ENCODE results near the gene XYLT1. TPM values are rescaled to one million over a fixed set of nuclear protein-coding genes. Genes with fewer than 3 reads are reported as not detected.
"Not testable (repeated sequence)": the region's sequence is repeated elsewhere in the genome, so short reads cannot be mapped to it uniquely, and the experiment has no call there.

The XYLT1 gene
- total RNA-seq, 1 experiment from 2014 or later = 1.7 TPM

DNA sequence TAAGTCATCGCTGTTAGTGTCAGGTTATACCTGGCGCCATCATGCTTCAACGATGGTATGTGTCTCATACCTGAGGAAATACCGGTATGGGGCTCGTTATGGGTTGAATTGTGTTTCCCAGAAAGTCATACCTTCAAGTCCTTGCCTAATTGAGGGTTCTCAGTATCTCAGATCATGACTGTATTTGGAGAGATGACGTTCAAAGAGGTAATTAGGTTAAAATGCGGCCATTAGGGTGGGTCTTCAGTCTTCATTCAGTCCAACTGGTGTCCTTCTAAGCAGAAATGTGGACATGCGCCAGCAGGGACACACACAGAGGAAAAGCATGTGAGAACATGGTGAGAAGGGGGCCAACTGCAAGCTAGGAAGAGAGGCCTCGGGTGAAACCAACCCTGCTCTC lies 37.5 kb upstream of the XYLT1 start:
- no TSS peak for BruUV-seq (replicated peaks)
- H3K27ac ChIP-seq = no peak overlapping the region
- no peaks in the 10 kb centered on the region for H3K36me3 ChIP-seq (ENCODE audit: low read depth)
- POLR2A ChIA-PET (ENCODE audit: unreplicated experiment) = no interaction called here
- no peaks in the 10 kb centered on the region for H3K9me2 ChIP-seq (ENCODE audit: insufficient read depth)
- no peak overlapping the region for H3K4me3 ChIP-seq
- no peaks in the 10 kb centered on the region for H3K27me3 ChIP-seq (ENCODE audit: insufficient read depth, low read depth)
- H4K20me1 ChIP-seq (ENCODE audit: insufficient read depth) = no peaks in the 10 kb centered on the region
- intact Hi-C loops (cut with micrococcal nuclease; ENCODE audit: unreplicated experiment) = no loop called here
- H3K4me2 ChIP-seq = no peak overlapping the region
- TF ChIP-seq EZH2 (IDR thresholded peaks at IDR 0.05; ENCODE audit: low read depth) (no peak), CTCF (conservative IDR thresholded peaks at IDR 0.05) (no peak)
- H3K4me1 ChIP-seq (replicated peaks; ENCODE audit: insufficient read depth) = no peaks in the 10 kb centered on the region
- H2AFZ ChIP-seq = no peak overlapping the region
- no peaks in the 10 kb centered on the region for H3F3A ChIP-seq (ENCODE audit: insufficient read depth, low read depth)
- no peaks in the 10 kb centered on the region for H3K79me2 ChIP-seq (ENCODE audit: low read depth)
- DNase-seq = no peak
- CTCF ChIA-PET = no interaction called here
- H3K9me3 ChIP-seq (ENCODE audit: insufficient read depth, low read depth) = no peaks in the 10 kb centered on the region

GRCh38 chr16:17507516-17507915 lies 36.8 kb upstream of the XYLT1 start:
- POLR2A ChIA-PET (ENCODE audit: unreplicated experiment); CTCF ChIA-PET; intact Hi-C loops (cut with micrococcal nuclease; ENCODE audit: unreplicated experiment); H2AFZ ChIP-seq; BruUV-seq (replicated peaks); DNase-seq; H4K20me1 ChIP-seq (ENCODE audit: insufficient read depth); H3K4me3 ChIP-seq; H3K79me2 ChIP-seq (ENCODE audit: low read depth); H3K27ac ChIP-seq; H3K27me3 ChIP-seq (ENCODE audit: insufficient read depth, low read depth); H3K9me2 ChIP-seq (ENCODE audit: insufficient read depth); H3F3A ChIP-seq (ENCODE audit: insufficient read depth, low read depth); H3K4me1 ChIP-seq (replicated peaks; ENCODE audit: insufficient read depth); H3K9me3 ChIP-seq (ENCODE audit: insufficient read depth, low read depth); H3K4me2 ChIP-seq; H3K36me3 ChIP-seq (ENCODE audit: low read depth): not testable (repeated sequence)

DNA sequence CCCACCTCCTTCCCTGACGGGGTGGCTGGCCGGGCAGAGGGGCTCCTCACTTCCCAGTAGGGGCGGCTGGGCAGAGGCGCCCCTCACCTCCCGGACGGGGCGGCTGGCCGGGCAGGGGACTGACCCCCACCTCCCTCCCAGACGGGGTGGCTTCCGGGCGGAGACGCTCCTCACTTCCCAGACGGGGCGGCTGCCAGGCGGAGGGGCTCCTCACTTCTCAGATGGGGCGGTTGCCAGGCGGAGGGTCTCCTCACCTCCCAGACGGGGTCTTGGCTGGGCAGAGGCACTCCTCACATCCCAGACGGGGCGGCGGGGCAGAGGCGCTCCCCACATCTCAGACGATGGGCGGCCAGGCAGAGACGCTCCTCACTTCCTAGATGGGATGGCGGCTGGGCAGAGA lies 35.1 kb upstream of the XYLT1 start:
- H3K4me3 ChIP-seq; H3K4me1 ChIP-seq (replicated peaks; ENCODE audit: insufficient read depth); H4K20me1 ChIP-seq (ENCODE audit: insufficient read depth); H3K27me3 ChIP-seq (ENCODE audit: insufficient read depth, low read depth); intact Hi-C loops (cut with micrococcal nuclease; ENCODE audit: unreplicated experiment); H3F3A ChIP-seq (ENCODE audit: insufficient read depth, low read depth); H3K79me2 ChIP-seq (ENCODE audit: low read depth); BruUV-seq (replicated peaks); H3K9me2 ChIP-seq (ENCODE audit: insufficient read depth); H3K36me3 ChIP-seq (ENCODE audit: low read depth); H3K27ac ChIP-seq; H3K9me3 ChIP-seq (ENCODE audit: insufficient read depth, low read depth); CTCF ChIA-PET; H2AFZ ChIP-seq; POLR2A ChIA-PET (ENCODE audit: unreplicated experiment); H3K4me2 ChIP-seq; DNase-seq: not testable (repeated sequence)

- H3K27me3 ChIP-seq (ENCODE audit: insufficient read depth, low read depth) = no peaks in the 10 kb centered on the region
- no peaks in the 10 kb centered on the region for H3K4me1 ChIP-seq (replicated peaks; ENCODE audit: insufficient read depth)
- no peak overlapping the region for H3K27ac ChIP-seq
- POLR2A ChIA-PET (ENCODE audit: unreplicated experiment) = interaction anchor here (0.7 kb wide), 1 partner anchor 52 kb away, joined by 7 read pairs; no protein-coding TSS in a partner anchor
- H3K36me3 ChIP-seq (ENCODE audit: low read depth) = no peaks in the 10 kb centered on the region
- no peak for DNase-seq
- no peaks in the 10 kb centered on the region for H4K20me1 ChIP-seq (ENCODE audit: insufficient read depth)
- TF ChIP-seq EZH2 (IDR thresholded peaks at IDR 0.05; ENCODE audit: low read depth) (no peak), CTCF (conservative IDR thresholded peaks at IDR 0.05) (no peak)
- CTCF ChIA-PET = no interaction called here
- H2AFZ ChIP-seq = no peak overlapping the region
- H3K4me2 ChIP-seq = no peak overlapping the region
- no peaks in the 10 kb centered on the region for H3K9me2 ChIP-seq (ENCODE audit: insufficient read depth)
- H3K79me2 ChIP-seq (ENCODE audit: low read depth) = no peaks in the 10 kb centered on the region
- H3K4me3 ChIP-seq = no peak overlapping the region
- BruUV-seq (replicated peaks) = no TSS peak
- intact Hi-C loops (cut with micrococcal nuclease; ENCODE audit: unreplicated experiment) = no loop called here
- H3K9me3 ChIP-seq (ENCODE audit: insufficient read depth, low read depth) = no peaks in the 10 kb centered on the region
- no peaks in the 10 kb centered on the region for H3F3A ChIP-seq (ENCODE audit: insufficient read depth, low read depth)
Measured at GRCh38 chr16:17504050-17504449, 33.3 kb upstream of the XYLT1 start.

All from PC-9 (cell line).